ENCODE measurements around the gene HINT3. TPM values are rescaled to one million over a fixed set of nuclear protein-coding genes. Genes with fewer than 3 reads are reported as not detected.

Gene HINT3
- total RNA-seq, 2 donors from 2014 or later, result 8.8 to 14.5 TPM

DNA sequence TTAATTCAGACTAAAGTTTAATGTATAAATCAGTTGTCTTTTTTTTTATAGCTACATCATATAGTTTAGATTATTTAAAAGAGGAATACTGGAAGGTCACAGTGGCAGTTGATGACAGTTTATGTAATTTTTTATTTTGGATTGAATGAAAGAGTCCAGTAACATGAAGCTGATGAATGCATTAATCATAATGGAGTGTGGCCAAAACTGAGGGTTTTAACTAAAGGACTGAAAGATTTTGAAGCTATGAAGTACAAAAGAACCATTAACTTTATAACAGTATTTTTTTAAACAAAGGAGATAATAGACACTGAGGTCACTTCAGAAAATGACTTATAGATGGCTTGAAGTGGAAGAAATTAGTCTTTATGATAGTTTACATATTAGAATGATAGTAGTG, 71.0 kb downstream of the HINT3 start:
- TF ChIP-seq, protein P1, sequence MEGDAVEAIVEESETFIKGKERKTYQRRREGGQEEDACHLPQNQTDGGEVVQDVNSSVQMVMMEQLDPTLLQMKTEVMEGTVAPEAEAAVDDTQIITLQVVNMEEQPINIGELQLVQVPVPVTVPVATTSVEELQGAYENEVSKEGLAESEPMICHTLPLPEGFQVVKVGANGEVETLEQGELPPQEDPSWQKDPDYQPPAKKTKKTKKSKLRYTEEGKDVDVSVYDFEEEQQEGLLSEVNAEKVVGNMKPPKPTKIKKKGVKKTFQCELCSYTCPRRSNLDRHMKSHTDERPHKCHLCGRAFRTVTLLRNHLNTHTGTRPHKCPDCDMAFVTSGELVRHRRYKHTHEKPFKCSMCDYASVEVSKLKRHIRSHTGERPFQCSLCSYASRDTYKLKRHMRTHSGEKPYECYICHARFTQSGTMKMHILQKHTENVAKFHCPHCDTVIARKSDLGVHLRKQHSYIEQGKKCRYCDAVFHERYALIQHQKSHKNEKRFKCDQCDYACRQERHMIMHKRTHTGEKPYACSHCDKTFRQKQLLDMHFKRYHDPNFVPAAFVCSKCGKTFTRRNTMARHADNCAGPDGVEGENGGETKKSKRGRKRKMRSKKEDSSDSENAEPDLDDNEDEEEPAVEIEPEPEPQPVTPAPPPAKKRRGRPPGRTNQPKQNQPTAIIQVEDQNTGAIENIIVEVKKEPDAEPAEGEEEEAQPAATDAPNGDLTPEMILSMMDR (IDR thresholded peaks at IDR 0.05), result no peak
- no peak for TF ChIP-seq POLR2A (IDR thresholded peaks at IDR 0.05)
- no peak for DNase-seq
- H3K36me3 ChIP-seq (replicated peaks in 1 of 2; ENCODE audit: insufficient read depth in 1 of 2, low read depth in 2 of 2), result peaks cover 1 to 7% of the 10 kb centered on the region in 2 donors
- no peak overlapping the region for H3K27ac ChIP-seq
- intact Hi-C loops (cut with DNase I), result no loop called here
- H3K4me1 ChIP-seq, result no peaks in the 10 kb centered on the region
- H3K4me3 ChIP-seq, result no peak overlapping the region
- no peak for ATAC-seq
- no peaks in the 10 kb centered on the region for H3K9me3 ChIP-seq
- H3K27me3 ChIP-seq, result no peaks in the 10 kb centered on the region

Small RNAs within 50 kb of the gene (small RNA-seq; reads per million reads assigned to genes)
- not detected for gene RNA5SP216

Other genes with a start within 250 kb of the HINT3 start
- 1 to 10 TPM; 2.6 to 7.3 TPM for gene HEY2, start 207.1 kb upstream of the HINT3 start, total RNA-seq
- 10 to 100 TPM; 26.5 to 30.0 TPM for gene NCOA7, start 165.8 kb upstream of the HINT3 start, total RNA-seq
- gene TRMT11, start 29.8 kb downstream of the HINT3 start, total RNA-seq, result 10 to 100 TPM; 26.5 to 26.7 TPM

Data from body of pancreas (tissue), 4 donors.